Ammon's horn (tissue), 1 donor: ENCODE results near the gene PHF13.
"Not testable (repeated sequence)": the region's sequence is repeated elsewhere in the genome, so short reads cannot be mapped to it uniquely, and the experiment has no call there.

Source experiments
- DNase-seq: peaks from one replicate; pipeline ENCODE4 v3.0.0-alpha.2; 2016; ENCODE audit warnings: low spot score

PHF13 gene

GRCh38 chr1:6587261-6588005, 26.1 kb upstream of the PHF13 start:
- DNase-seq: peak; percentile 87

GRCh38 chr1:6588128-6588892, 25.2 kb upstream of the PHF13 start:
- no peak for DNase-seq

GRCh38 chr1:6588893-6589520, 24.5 kb upstream of the PHF13 start:
- no peak for DNase-seq

- DNase-seq: no peak
Observed at GRCh38 chr1:6590046-6590445, 23.5 kb upstream of the PHF13 start.

GRCh38 chr1:6591222-6591621, 22.3 kb upstream of the PHF13 start:
- no peak for DNase-seq

- no peak for DNase-seq
Observed at GRCh38 chr1:6591644-6592043, 21.9 kb upstream of the PHF13 start.

- no peak for DNase-seq
Observed at GRCh38 chr1:6592441-6592840, 21.1 kb upstream of the PHF13 start.

GRCh38 chr1:6592865-6593593, 20.5 kb upstream of the PHF13 start:
- no peak for DNase-seq

- DNase-seq: no peak
Observed at GRCh38 chr1:6593810-6594209, 19.7 kb upstream of the PHF13 start.

GRCh38 chr1:6594977-6595740, 18.4 kb upstream of the PHF13 start:
- DNase-seq: no peak

- DNase-seq: no peak
Observed at GRCh38 chr1:6596351-6596750, 17.2 kb upstream of the PHF13 start.

GRCh38 chr1:6596886-6597776, 16.4 kb upstream of the PHF13 start:
- DNase-seq: no peak

- no peak for DNase-seq
Observed at GRCh38 chr1:6597777-6598131, 15.8 kb upstream of the PHF13 start.

- no peak for DNase-seq
Observed at GRCh38 chr1:6599141-6599975, 14.2 kb upstream of the PHF13 start.

- DNase-seq: not testable (repeated sequence)
Observed at GRCh38 chr1:6599991-6600390, 13.5 kb upstream of the PHF13 start.

GRCh38 chr1:6600410-6601048, 13.0 kb upstream of the PHF13 start:
- DNase-seq: no peak

GRCh38 chr1:6601049-6601922, 12.2 kb upstream of the PHF13 start:
- DNase-seq: peak; percentile 86
